GM19351 (cell line): ENCODE data around the gene ACP2.
A peak's percentile ranks its signal among the peaks of the same experiment; 100 is the strongest.

Experiments
- ATAC-seq: cut with Tn5 transposase; IDR thresholded peaks from one replicate; pipeline ENCODE4 v1.9.1; 2021; ENCODE audit warnings: mild to moderate bottlenecking, moderate library complexity; ENCODE audit not compliant: unreplicated experiment

ACP2 gene, protein sequence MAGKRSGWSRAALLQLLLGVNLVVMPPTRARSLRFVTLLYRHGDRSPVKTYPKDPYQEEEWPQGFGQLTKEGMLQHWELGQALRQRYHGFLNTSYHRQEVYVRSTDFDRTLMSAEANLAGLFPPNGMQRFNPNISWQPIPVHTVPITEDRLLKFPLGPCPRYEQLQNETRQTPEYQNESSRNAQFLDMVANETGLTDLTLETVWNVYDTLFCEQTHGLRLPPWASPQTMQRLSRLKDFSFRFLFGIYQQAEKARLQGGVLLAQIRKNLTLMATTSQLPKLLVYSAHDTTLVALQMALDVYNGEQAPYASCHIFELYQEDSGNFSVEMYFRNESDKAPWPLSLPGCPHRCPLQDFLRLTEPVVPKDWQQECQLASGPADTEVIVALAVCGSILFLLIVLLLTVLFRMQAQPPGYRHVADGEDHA

GRCh38 chr11:47248664-47249377 lies at the start of gene ACP2:
ACP2 (minus strand) TSS chr11:47248814; CDS start chr11:47248789, 25 bp downstream.
- peak; percentile 96 for ATAC-seq

GRCh38 chr11:47296045-47296444 lies 47.4 kb upstream of the ACP2 start:
- ATAC-seq: no peak

- ATAC-seq: no peak
Measured at GRCh38 chr11:47295385-47295784, 46.8 kb upstream of the ACP2 start.

- ATAC-seq: no peak
Measured at GRCh38 chr11:47289856-47290255, 41.2 kb upstream of the ACP2 start.

GRCh38 chr11:47288066-47288465 lies 39.5 kb upstream of the ACP2 start:
- ATAC-seq: no peak

DNA sequence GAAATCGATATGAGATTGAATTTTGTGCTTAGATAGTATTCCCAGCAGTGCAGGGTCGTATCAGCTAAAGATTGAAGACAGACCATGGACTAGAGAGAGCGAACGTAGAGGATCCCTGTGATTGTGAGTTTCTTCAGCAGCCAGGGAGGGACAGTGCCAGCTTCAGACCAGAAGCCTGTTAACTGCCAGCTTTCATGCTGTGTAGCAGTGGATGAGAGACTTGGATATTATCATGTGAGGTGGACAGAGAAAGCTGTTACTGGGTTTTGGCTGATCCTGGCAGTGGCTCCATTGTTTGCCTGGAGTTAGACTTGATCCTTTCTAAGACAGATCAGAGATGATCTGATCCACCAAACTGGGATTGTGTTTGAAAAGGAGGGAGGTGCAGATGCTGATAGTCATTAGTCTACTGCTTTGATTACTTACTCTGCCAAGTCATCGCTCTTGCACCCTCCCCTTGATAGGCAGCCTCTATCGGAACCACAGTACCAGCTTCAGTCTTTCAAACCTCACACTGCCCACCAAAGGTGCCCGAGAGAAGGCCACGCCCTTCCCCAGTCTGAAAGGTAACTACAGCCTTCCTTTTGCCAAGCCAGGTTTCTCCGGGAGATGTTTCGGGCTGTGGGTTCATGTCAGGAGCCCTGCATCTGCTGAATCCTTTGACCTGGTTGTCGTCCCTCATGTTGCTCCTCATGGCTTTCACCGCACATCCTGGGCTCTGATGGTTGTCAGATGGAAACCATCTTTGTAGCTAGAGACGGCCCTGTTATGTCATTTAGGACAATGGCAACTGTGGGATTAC lies 37.6 kb upstream of the ACP2 start:
- no peak for ATAC-seq

DNA sequence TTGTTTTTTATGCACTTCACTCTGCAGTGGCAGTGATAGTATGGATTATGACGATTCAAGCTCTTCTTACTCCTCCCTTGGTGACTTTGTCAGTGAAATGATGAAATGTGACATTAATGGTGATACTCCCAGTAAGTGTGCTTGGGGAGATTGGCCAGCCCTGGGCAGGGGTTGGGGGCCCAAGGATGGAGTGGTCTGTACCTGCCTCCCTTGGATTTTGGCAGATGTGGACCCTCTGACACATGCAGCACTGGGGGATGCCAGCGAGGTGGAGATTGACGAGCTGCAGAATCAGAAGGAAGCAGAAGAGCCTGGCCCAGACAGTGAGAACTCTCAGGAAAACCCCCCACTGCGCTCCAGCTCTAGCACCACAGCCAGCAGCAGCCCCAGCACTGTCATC lies 35.5 kb upstream of the ACP2 start:
- no peak for ATAC-seq

- no peak for ATAC-seq
Measured at GRCh38 chr11:47282462-47282861, 33.8 kb upstream of the ACP2 start.

- ATAC-seq: no peak
Measured at GRCh38 chr11:47280860-47281259, 32.2 kb upstream of the ACP2 start.

- no peak for ATAC-seq
Measured at GRCh38 chr11:47280099-47280498, 31.5 kb upstream of the ACP2 start.

DNA sequence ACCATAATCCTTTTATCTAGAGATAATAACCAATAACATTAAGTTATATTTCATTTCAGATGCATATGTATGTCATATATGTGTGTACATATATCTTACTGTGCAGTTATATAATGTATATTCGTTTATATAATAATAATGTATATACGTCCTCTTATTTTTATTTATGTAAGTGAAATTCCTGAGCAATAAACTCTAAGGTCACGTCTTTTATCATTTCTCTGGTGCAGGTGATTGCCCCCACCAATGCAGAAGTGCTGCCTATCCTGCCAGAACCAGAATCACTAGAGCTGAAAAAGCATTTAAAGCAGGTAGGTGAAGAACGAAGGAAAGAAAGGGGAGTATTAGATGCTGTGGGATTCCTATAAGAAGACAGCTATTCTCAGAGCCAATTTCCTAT lies 30.2 kb upstream of the ACP2 start:
- no peak for ATAC-seq

DNA sequence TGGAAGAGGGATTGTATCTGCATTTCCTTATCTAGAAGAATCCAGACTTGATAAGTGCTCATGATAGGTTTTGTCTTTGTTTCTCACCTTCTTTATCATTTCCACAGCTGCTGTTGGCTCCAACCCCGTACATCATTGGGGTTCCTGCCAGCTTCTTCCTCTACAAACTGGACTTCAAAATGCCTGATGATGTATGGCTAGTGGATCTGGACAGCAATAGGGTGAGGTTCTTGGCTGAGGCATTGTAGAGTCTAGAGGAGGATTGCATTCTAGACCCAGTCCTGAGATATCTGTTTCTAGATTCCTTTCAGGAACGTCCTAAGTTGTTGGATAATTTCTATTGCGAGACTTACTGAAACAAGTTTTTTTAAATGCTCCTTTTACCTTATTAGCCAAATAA lies 29.4 kb upstream of the ACP2 start:
- no peak for ATAC-seq

- no peak for ATAC-seq
Measured at GRCh38 chr11:47276923-47277322, 28.3 kb upstream of the ACP2 start.

- ATAC-seq: no peak
Measured at GRCh38 chr11:47274495-47275235, 26.1 kb upstream of the ACP2 start.

GRCh38 chr11:47272706-47273105 lies 24.1 kb upstream of the ACP2 start:
- ATAC-seq: no peak

- ATAC-seq: no peak
Measured at GRCh38 chr11:47271961-47272661, 23.5 kb upstream of the ACP2 start.

DNA sequence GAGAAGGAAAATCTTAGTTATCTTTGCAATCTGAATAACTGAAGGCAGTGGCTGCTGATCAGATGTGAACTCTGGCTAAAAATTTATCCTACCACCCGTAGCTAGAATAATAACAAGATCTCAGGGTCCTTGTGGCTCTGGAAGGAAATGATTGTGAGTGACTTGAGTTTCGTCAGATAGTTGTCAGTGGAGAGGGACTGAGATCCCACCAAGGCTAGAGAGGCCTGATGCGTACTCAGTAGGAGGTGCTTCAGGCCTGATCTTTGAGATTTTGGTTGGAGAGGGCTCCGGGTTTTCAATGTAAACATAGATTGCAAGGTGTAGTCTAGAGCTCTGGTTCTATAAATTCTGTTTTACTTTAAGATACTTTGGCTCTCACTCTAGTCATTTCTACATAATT lies 22.7 kb upstream of the ACP2 start:
- no peak for ATAC-seq

DNA sequence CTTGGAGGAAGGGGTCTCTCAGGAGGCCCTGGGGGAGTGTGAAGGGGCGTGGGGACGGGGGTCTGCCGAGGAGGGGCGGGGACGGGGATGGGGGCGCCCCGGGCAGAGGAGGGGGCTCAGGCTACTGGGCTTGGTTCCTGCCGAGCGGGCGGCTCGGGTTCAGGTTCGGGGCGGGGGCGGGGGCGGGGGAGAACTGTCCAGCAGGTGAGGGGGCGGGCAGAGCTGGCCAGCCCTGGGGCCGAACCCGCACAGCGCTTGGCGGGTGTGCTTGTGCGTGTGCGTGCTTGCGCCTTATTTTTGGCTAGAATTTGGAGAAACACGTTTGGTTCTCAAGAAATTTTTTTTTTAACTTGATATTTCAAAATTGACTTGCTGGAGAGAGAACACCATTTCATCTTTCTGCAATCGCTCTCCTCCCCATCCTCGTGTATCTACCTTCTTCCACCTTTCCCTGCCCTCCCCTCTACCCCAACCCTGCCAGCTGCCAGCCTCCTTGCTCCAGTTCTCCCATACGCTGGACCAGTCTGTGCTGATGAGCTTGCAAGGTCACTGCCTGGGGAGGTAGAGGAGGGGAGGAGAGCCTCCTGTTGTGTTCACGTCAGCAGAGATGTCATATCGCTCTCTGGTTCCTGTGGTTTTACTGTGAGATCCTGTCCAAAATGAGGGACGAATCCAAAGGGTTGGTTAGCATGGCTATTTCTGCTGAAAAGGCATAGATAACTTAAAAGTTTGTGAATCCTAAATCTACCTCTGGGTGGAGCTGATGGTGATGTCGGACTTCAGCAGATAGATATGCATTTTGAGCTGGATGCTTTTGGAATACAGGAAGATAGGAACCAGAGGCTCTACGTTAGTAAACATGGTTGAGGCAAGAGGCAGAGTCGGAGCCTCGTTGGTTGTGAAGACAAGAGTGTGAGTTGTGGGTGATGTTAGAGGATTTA lies 22.0 kb upstream of the ACP2 start:
- ATAC-seq: no peak

- peak; percentile 75 for ATAC-seq
Measured at GRCh38 chr11:47269829-47270305, 21.3 kb upstream of the ACP2 start, which contains the start of gene MADD. MADD (plus strand) TSS chr11:47270133.
